Retinal pigment epithelial cell (primary cell): ENCODE measurements around the gene OR7A5.
"Not testable (repeated sequence)": the region's sequence is repeated elsewhere in the genome, so short reads cannot be mapped to it uniquely, and the experiment has no call there.

Experiments
- DNase-seq: peaks from one replicate; pipeline ENCODE4 v3.0.0-alpha.2; 2010; ENCODE audit warnings: low read depth
- H3K4me3 ChIP-seq: 2 replicates; pipeline ENCODE4 v1.5.1; 2011; ENCODE audit warnings: mild to moderate bottlenecking, low read length, control low read depth, moderate library complexity
- CTCF ChIP-seq: conservative IDR thresholded peaks from 2 replicates; pipeline ENCODE4 v1.5.1; 2011; ENCODE audit warnings: low read depth, low read length, control low read depth, inconsistent platforms

Gene OR7A5

DNA sequence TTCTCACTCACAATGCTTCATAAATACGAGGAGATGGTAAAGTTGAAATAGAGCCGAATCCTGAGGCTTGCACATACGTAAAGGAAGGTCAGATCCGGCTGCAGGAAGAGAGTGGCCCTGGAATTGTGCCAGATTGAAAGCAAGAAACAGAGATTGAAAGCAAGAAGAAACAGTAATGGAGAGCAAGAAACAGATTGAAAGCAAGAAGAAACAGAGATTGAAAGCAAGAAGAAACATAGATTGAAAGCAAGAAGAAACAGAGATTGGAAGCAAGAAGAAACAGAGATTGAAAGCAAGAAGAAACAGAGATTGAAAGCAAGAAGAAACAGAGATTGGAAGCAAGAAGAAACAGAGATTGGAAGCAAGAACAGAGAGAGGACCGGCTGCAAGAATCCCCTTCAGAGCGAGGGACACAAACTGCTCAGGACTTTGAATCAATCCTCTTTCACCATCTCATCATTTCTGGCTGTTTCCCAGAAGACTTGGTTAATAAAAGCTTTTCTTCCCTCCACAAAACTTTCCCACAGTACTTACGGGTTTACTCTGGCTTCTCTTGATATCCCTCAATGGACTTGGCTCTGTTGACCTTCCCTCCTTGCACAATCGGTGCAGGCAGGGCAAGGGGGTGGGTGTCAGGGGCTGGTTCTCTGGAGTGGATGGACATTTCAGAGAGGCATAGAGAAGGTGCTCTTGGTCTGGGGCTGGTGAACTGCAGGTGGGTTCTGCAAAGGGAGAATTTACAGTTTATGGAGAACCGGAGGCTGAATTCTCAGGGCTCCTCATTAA, 25.5 kb downstream of the OR7A5 start:
- no peak overlapping the region for H3K4me3 ChIP-seq

DNA sequence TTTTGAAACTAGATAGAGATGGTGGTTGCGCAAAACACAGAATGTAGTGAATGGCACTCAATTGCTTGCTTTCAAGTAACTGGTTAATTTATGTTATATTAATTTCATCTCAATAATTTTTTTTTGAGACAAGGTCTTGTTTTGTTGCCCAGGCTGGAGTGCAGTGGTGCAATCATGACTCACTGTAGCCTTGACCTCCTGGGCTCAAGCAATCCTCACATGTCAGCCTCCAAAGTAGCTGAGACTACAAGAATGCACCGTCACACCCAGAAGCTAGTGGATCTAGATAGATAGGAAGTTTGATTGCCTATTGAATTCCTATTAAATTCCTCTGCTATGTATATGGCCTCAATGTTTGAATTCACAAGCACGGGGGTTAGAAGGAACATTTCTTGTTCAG, 30.2 kb downstream of the OR7A5 start:
- no peak overlapping the region for H3K4me3 ChIP-seq
- no peak for DNase-seq
- TF ChIP-seq CTCF = no peak

More for the DNA sequence above, 25.5 kb downstream of the OR7A5 start:
- no peak for DNase-seq
- no peak for TF ChIP-seq CTCF

DNA sequence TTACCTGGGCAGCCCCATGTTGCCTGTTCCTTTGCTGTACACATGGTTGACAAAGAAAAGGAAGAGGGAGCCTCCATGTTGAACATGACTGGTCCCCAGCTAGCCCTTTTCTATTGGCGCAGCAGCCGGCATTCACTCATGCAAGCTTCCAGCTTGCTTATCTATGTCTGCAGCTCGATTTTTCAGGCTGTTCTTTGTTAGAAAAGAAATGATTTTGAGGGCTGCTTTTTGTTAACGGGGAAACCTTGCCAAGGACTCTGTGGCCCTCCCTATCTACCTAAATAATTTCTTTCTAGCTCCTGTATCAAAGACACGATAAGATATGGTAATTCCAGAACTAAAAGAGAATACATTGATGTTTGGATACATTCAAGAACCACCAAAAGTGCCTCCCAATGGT, 36.2 kb downstream of the OR7A5 start:
- no peak overlapping the region for H3K4me3 ChIP-seq
- no peak for TF ChIP-seq CTCF
- DNase-seq = no peak

- DNase-seq = no peak
- TF ChIP-seq CTCF = no peak
- H3K4me3 ChIP-seq = no peak overlapping the region
These were observed 39.0 kb downstream of the OR7A5 start for GRCh38 chr19:14796021-14796420.

DNA sequence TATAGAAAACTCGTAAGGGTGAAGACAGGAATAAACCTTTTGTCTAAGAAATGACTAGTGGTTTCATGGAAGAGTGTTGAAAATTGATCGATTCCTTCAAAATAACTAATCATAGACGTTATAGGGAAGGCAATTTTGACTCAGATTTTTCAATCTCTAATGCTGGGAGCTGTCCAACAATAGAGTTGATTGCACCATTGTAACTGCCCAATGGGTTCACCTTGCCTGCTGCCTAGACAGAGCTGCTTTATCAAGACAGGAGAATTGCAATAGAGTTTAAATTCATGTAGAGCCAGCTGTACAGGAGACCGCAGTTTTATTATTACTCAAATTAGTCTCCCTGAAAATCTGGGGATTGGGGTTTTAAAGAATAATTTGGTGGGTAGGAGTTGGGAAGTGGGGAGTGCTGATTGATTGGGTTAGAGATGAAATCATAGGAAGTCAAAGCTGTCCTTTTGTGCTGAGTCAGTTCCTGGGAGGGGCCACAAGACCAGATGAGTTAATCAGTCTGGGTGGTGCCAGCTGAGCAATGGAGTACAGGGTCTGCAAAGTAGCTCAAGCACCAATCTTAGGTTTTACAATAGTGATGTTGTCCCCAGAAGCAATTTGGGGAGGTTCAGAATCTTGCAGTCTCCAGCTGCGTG, 39.8 kb downstream of the OR7A5 start:
- DNase-seq = no peak
- TF ChIP-seq CTCF = no peak
- no peak overlapping the region for H3K4me3 ChIP-seq

DNA sequence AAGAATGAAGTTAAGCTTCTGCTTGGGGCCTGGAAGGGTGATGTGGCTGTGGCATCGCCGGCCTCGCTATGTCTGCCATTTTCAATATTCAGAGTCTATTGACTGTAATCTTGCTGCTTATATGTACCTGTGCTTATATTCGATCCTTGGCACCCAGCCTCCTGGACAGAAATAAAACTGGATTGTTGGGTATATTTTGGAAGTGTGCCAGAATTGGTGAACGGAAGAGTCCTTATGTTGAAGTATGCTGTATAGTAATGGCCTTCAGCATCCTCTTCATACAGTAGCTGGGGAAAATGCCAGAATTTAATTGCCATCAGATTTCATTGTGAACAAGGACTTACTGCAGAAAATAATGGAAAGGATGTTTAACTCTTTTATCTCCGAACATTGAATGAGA, 42.7 kb downstream of the OR7A5 start:
- DNase-seq, H3K4me3 ChIP-seq: not testable (repeated sequence)

DNA sequence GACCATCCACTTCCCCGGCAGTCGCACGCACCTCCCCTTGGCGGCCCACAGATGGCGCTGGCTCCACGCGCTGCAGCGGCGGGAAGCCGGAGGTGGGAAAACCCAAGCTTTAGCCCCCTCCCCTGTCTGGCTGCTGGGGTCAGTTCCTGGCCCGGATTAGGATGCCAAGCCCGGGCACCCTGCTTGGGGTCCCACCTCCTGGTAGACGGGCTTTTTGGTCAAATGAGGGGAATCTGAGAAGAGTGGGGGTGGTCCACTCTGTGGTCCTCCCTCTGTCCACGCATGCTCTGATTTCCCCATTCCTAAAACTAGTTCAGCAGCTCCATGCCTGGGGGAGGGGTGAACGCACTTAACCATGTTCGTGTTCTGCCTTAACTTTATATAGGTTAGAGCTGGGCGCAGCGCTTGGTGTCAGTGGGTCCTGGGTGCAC, 48.5 kb downstream of the OR7A5 start:
- no peak overlapping the region for H3K4me3 ChIP-seq
- no peak for DNase-seq
- peak; percentile 38 for TF ChIP-seq CTCF

DNA sequence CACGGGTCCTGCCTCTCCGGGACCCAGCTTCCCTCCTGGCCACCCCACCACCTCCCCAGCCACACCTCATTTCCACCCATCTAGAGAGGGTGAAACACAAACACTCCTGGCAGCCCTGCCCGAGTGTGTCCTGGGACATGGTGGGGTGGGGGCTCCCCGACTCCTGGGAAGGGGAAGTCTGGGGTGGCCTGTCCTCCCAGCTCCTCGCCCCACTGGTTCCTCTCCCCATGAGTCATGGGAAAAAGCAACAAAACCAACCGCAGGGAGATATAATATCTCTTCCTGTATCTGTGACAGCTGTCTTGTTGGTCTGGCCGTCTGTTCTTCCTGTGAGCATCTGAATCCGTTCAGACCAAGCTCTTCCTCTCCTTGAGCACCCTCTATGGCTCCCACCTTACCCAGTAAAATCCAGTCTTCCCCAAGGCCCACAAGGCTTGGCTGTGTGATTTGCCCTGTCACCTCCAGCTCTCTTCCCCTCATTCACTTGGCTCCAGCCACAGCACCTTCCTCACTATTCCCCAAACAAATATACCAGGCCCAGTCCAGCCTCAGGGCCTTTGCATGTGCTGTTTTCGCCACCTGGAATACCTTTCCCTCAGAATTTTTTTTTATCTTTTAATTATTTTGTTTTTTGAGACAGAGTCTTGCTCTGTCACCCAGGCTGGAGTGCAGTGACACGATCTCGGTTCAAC, 49.7 kb downstream of the OR7A5 start:
- H3K4me3 ChIP-seq, DNase-seq: not testable (repeated sequence)

DNA sequence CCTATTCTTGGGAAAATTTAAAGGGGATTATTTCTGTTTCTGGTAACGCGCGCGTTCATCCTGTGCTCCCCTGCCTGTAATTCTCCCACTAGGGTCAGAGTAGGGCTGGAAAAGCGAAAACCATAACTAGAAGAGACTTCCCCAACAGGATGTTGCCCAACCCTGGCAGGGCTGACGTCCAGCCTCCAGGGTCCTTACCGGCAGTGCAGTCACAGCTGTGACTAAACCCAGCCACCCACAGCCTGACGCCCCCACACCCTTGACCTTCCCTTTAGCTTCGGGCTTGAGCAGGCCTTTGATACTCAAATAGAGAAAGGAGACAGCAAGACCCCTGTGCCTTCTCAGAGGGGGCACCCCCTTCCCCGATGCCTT, 50.3 kb downstream of the OR7A5 start:
- not testable (repeated sequence) for H3K4me3 ChIP-seq, DNase-seq

GRCh38 chr19:14783410-14783998, 51.5 kb downstream of the OR7A5 start:
- not testable (repeated sequence) for H3K4me3 ChIP-seq, DNase-seq
